ENCODE measurements around the gene DCP1B.

Gene DCP1B

DNA sequence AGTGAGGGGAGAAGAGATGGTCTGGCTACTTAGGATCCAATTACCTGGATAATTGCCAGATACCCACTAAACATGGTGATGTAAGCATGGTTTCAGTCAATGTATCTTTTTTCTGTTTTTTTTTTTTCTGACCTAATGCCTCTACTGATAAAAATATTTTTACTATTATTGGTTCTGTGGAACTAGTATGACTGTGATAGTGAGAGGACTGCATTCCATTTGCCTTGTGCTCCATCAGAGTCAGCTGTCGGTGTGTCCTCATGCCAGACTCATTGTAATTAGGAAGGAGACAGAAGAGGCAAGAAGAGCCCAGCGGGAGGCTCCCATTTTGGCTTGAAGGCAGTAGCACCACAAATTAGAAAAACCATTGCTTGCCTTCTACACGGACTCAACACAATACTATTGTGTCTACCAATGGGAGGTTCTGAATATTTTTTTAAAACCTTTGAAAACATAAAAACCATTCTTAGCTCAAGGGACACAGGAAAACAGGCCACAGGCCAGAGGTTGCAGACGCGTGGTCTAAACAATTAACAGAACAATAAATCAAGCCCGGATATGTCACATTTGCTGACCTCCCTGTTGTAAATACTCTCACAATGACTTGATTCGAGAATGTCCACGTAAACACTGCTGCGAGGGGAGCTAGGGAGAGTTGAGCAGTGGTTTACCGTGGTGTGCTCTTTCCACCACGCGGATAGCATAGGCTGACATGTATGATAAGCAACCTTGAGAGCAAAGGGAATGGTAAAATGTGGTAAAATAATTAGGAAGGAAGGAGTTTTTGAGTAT, 13.5 kb upstream of the DCP1B start:
- DNase-seq: peak in 1 of 51 donors; percentile 5

DNA sequence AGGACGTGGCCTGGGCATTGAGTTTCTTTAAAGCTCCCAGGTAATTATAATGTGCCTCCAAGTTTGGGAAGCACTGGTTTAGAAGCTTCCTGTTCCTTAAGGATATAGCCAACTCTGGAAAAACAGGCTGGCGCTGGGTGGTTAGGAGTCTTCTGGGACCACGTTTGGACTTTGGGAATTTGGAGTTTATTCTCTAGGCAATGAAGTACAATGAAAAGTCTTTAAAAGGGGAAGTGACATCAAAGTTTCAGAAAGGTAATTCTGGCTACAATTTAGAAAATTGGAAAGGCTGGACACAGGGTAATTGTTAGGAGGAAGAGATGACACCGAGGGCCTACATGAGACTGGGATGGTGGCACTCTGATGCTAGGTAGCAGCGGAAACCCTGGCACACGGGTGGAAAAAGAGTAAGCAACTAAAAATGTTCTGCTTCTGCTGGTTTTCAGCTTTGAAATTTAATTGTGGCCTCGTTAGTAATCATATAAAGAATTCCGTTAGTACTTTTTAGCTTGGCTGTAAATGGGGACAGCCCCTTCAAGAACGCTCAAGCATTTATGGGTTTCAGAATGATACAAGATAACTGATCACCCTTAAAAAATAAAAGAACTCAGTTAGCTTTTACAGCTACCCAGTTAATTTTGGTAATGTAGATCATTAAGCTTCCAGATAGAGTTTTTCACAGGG, 12.7 kb upstream of the DCP1B start:
- no peak for DNase-seq

DNA sequence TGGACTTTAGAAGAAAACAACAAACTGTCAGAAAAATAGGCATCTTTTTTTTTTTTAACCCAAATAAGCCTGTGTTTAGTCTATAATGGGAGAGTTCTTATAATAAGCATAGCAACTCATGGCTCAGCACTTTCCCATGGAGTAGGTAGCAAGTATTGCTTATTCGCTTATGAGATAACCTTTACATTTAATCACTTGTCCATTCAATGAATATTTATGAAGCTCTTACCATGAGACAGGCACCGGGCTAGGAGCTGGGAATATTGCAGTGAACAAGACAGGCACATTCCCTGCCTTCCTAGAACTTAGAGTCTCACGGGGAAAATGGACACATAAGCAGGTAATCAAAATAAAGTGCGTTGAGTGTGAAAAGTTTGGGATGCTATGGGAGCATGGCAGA, 10.0 kb upstream of the DCP1B start:
- DNase-seq: no peak

DNA sequence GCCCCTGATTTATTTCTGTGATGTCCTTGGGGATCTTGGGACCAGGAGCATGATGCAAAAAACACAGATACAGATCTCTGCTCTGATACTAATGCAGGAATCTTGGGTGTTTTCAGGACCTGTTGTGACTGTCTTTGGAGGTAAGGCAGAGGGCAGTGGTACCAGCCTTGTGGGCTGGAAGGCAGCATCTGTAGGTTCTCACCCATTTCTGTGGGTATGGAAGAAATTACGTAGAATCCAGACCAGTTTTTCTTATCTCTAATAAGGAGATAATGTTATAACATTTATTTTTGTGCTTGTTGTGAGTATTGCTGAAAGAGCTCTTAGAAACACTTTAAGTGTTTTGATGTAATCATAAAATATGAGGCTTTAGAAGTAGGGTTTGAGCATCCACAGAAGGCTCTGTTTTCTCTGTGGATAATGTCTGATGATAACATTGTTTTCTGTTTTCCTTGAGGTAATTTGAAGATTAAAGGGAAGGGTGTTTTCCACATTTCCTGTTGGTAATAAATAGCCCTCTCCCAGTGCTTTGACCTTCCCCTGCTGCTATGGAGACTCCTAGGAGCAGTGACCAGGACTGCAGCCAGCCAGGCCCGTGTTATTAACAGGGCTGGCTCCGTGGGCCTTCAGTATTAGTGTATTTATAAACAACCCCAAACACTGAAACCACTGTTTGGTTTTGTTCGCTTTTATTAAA, 9.4 kb upstream of the DCP1B start:
- peak in 22 of 51 donors; percentile 6 to 59 (median 20) for DNase-seq

DNA sequence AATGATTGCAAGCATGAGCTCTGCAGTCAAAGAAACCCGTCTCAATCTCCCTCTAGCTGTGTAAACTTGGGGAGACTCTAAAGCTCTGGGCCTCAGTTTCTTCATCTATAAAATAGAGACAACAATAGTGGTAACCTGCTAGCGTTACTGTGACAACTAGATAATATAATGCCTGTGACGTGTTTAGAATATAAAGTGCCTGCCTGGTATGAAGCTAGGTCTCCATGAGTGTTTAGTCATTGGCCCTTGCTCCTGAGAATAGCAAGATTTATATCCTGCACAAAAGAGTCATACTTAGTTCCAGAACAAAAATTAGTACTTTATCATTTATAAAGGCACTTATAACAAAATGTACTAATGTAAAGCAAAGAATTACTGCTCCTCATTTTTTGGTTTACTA, 8.8 kb upstream of the DCP1B start:
- DNase-seq: no peak

DNA sequence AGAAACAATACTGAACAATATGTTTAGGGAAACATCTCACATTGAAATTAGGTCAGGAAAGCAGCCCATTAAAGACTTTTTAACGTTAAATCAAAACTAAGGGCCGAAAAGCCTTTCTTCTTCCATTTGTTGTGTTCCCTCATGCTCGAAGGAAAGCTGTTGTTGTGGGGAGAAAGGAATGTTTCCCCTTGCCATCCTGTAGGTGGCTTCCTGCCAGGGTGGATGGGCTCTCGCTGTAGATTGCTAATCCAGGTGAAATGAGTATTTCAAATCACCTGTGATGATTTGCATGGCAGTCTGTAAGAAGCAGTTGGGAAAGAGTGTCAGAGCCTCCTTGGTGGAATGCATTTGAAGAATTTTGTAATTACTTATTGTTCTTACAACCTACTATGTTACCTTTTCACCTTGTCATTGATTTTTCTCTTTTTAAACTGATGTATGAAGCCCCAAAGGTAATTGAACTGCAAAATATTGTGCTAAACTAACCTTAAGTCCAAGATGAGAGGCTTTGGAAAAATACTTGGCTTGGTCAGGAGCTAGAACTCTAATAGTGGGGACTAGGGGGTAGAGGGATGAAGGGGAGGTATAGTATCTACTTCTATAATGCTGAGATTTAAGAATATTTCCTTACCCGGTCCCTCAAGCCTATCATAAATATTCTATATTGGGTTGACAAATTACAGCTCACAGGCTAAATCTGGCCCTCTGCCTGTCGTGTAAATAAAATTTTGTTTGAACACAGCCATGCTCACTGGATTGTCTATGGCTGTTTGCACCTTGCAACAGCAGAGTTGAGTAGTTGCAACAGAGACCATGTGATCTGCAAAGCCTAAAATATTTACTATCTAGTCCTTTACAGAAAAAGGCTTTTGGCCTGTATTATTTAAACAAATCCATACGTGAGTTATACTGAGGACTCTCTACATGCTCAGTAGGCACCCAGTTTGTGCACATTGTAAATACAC, 7.7 kb upstream of the DCP1B start:
- no peak for DNase-seq

GRCh38 chr12:2009623-2010022, 5.4 kb upstream of the DCP1B start:
- DNase-seq: no peak

DNA sequence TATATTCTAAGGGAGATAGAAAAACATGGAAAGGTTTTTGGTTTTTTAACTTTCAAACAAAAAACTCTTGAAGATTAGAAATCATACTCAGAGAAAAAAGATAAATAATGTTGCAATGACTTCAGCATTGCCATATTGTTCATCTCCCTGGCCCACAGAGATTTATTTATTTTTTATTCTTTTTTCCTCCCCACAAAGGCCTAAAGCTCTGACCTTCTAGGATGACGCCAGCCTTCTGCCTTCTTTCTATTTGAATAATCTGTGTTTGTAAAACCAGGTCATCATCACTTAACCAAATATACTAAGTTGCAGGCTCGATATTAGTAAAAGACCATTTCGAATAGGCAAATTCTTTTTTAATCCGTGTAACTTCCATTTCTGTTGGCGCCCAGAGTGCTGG, 4.4 kb upstream of the DCP1B start:
- DNase-seq: no peak

DNA sequence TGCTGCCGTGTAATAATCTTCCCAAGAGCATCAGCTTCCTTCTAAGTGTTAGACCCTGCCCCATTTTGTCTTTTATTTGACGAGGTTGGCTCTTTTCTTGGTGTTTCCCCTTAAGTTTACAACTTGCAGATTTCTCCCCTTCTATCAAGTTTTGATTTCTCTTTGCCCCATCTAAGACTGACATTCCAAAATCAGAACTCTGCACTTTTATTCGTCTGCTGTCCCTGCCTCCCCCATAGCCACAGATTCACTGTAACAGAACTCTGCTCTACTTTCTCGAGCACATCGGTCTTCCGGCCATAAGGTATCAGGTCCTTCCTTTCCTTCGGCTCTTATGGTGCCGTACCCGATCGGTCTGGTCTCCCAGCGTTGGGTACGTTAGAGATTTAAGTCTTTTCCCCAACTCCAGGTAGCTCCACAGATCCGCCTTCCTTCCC, 563 bp downstream of the DCP1B start:
- peak in 3 of 51 donors; percentile 33 to 62 (median 45) for DNase-seq

DNA sequence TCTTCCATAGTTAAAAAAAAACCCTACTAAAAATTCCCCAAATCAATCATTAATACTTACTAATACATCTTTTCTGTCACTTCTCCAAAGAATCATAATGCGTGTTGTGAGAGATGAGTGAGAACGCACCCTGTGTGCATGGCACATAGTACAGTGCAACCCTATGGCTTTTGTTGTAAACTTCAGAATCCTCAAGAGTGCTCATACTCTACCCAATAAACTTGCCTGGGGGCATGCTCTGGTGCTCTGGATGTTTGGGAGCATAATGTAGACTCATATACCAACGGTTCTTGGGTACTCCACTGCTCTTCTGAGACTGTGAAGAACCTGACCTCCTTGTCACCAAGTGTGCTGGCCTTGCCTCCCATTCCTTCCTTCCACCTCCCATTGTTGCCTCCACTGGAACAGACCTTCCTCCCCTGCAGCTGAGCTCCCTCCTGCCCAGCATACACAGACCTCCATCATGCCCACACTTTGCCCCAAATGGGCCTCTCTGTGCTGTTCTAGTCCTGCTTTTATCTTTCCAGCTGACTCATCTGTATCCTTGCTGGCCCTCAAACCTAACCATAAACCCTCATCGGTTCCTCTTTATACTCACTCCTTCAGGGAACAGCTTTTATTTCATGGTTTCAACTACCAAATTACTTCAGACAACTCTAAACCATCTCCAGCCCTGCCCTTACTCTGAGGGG, 8.9 kb downstream of the DCP1B start:
- DNase-seq: no peak

- DNase-seq: no peak
Observed at GRCh38 chr12:1994429-1995143, 9.7 kb downstream of the DCP1B start.

- DNase-seq: no peak
Observed at GRCh38 chr12:1993871-1994371, 10.3 kb downstream of the DCP1B start.

- no peak for DNase-seq
Observed at GRCh38 chr12:1993341-1993740, 10.9 kb downstream of the DCP1B start.

GRCh38 chr12:1992732-1993131, 11.5 kb downstream of the DCP1B start:
- no peak for DNase-seq

DNA sequence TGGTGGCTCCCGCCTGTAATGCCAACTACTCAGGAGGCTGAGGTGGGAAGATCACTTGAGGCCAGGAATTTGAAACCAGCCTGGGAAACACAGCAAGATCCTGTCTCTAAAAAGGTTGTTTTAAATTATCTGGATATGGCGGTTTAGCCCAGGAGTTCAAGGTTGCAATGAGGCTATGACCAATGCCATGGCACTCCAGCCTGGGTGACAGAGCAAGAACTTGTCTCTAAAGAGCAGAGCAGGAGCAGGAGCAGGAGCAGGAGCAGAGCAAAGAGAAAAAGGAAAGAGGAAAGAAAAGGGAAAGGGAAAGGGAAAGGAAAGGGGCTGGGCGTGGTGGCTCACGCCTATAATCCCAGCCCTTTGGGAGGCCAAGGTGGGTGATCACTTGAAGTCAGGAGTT, 15.1 kb downstream of the DCP1B start:
- no peak for DNase-seq

DNA sequence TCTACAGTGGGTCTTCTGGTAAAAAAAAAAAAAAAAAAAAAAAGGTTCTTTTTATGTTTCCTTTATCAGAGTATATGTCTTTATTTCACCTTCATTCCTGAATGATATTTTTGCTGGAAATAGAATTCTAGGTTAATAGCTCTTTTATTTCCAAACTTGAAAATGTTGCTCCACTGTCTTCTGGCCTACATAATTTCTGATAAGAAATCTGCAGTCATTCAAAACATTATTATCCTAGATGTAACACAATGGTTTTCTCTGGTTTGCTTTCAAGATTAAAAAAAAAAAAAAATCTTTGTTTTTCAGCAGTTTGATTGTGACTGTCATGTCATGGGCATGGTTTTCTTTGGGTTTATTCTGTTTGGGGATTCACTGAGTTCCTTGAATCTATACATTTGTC, 19.5 kb downstream of the DCP1B start:
- DNase-seq: no peak

GRCh38 chr12:1980282-1980681, 24.0 kb downstream of the DCP1B start:
- no peak for DNase-seq

- DNase-seq: no peak
Observed at GRCh38 chr12:1978078-1978862, 26.0 kb downstream of the DCP1B start.

DNA sequence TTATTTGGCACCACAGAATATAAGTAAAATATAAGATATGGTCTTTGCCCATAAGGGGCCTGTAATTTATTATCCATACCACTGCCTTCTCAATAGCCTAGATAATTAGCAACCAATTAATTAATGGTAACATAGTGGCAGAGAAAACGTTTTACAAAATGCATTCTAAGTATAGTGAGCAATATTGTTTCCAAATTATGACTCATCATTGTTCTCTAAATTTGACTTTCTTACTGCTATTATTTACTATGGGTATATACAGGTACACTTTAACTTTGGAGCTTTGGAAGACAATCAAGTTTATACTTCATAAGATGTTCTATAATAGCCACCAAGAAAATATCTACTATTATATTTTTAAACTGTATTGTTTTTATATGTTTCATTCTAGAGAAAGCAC, 26.7 kb downstream of the DCP1B start:
- no peak for DNase-seq

Measured in hypothalamus (tissue), 51 donors.